NCI-H460 (cell line): Measurements from ENCODE around the gene BANF1. TPM values are rescaled to one million over a fixed set of nuclear protein-coding genes. Genes with fewer than 3 reads are reported as not detected.
A peak's percentile ranks its signal among the peaks of the same experiment; 100 is the strongest.
"Not testable (repeated sequence)": the region's sequence is repeated elsewhere in the genome, so short reads cannot be mapped to it uniquely, and the experiment has no call there.

Experiments used
- DNase-seq: peaks from one replicate; pipeline ENCODE4 v3.0.0-alpha.2; 2016; ENCODE audit warnings: low read depth; ENCODE audit errors: extremely low read depth
- total RNA-seq: library from RNA; depleted of rRNA; stranded (reverse); fragments of >200 nt; shearing (Covaris generic); gene quantifications from 2 replicates; pipeline ENCODE4 v1.2.3, GENCODE V29; 2014

BANF1 gene
- total RNA-seq, 1 experiment from 2014 or later, result 64.3 TPM

- DNase-seq, result no peak
Measured at GRCh38 chr11:66008468-66009101, 6.3 kb downstream of the BANF1 start.

GRCh38 chr11:66010036-66010435 is 7.7 kb downstream of the BANF1 start:
- not testable (repeated sequence) for DNase-seq

- no peak for DNase-seq
Measured at GRCh38 chr11:66011239-66011784, 9.0 kb downstream of the BANF1 start.

GRCh38 chr11:66011785-66012303 is 9.5 kb downstream of the BANF1 start, which contains the start of gene CST6:
Gene CST6, plus strand, starts transcription at chr11:66012008. Its CDS starts 37 bp downstream, at chr11:66012045.
- DNase-seq, result no peak

GRCh38 chr11:66012371-66012945 is 10.2 kb downstream of the BANF1 start:
- no peak for DNase-seq

DNA sequence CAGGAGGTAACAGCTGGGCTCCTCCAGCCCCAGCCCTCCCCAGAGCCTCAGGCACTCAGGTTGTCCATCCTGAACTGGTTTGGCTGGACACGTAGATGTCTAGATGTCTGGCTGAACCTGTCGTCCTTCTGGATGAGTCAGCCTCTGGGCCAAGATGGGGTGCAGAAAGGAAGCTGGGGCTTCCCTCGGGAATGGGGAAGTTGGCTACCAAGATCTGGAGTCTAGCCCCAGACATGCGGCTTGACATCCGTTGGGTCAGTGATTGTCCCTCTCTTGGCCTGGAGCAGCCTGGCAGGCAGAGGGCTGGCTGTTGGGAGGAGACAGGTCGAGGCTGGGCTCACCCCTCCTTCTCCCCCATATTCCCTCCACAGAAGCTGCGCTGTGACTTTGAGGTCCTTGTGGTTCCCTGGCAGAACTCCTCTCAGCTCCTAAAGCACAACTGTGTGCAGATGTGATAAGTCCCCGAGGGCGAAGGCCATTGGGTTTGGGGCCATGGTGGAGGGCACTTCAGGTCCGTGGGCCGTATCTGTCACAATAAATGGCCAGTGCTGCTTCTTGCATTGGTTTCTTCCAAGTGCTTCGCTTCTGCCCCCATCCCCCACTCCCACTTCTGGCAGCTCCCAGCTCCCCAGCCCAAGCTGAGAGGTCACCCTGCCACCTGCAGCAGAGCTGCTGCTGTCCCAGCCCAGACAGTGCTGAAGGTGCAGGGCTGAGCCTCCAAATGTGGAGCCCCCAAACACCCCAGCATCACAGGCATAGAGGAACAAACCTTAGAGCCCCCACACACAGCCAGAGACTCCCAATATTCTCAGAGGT is 10.9 kb downstream of the BANF1 start:
- no peak for DNase-seq

- DNase-seq, result no peak
Measured at GRCh38 chr11:66013762-66014100, 11.4 kb downstream of the BANF1 start.

DNA sequence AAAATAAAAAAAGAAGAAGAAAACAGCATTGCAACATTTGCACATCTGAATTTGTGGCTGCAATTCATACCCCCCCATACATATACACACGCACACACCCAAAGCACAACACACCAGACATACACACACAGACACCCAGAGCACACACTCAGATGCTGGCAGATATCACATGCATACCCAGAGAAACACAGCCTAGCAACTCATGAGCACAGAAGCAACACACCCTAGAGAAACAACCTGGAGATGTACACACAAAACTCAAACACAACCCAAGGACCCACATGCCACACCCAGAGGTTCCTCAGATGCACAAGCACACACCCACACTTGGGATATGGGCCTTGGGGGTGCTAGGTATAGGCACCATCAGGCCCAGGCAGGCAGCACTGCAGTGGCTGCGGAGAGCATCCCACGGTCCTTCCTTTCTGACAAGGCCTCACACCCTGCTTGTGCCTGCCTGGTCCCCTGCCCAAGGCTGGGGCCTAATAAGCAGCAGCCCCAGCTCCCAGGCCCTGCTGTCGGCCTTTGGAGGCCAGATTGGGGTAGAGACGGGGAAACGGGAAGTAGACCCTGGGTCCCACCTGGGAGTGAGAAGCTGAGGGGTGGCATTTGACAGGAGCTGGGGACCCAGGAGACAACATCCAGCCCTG is 12.6 kb downstream of the BANF1 start:
- DNase-seq, result no peak

DNA sequence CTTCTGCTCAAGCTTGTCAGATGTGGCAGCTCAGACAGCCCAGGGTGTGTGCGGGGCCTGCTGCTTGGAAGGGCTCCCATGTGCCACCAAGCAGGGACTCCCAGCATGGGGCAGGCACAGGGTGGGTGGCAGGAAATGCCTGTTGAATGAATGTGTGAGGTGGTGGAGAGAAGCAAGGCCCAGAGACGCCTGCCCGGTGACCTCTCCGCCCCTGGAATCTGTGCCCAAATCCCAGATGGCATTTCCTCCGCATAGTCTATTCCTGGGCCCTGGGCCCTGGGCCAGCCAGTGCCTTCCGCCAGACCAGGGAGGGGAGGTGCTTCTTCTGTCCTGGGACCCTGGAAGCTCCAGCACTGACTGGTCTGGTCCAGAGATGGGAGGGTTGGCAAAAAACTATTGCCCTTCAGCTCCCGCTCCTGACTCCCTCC is 13.2 kb downstream of the BANF1 start:
- no peak for DNase-seq

- DNase-seq, result no peak
Measured at GRCh38 chr11:66015936-66016792, 13.9 kb downstream of the BANF1 start.

- DNase-seq, result no peak
Measured at GRCh38 chr11:66016793-66017177, 14.5 kb downstream of the BANF1 start.

GRCh38 chr11:66017321-66017720 is 15.0 kb downstream of the BANF1 start:
- DNase-seq, result no peak

- DNase-seq, result no peak
Measured at GRCh38 chr11:66020212-66020611, 17.9 kb downstream of the BANF1 start.

- DNase-seq, result peak; percentile 40
Measured at GRCh38 chr11:66020618-66021357, 18.5 kb downstream of the BANF1 start.

DNA sequence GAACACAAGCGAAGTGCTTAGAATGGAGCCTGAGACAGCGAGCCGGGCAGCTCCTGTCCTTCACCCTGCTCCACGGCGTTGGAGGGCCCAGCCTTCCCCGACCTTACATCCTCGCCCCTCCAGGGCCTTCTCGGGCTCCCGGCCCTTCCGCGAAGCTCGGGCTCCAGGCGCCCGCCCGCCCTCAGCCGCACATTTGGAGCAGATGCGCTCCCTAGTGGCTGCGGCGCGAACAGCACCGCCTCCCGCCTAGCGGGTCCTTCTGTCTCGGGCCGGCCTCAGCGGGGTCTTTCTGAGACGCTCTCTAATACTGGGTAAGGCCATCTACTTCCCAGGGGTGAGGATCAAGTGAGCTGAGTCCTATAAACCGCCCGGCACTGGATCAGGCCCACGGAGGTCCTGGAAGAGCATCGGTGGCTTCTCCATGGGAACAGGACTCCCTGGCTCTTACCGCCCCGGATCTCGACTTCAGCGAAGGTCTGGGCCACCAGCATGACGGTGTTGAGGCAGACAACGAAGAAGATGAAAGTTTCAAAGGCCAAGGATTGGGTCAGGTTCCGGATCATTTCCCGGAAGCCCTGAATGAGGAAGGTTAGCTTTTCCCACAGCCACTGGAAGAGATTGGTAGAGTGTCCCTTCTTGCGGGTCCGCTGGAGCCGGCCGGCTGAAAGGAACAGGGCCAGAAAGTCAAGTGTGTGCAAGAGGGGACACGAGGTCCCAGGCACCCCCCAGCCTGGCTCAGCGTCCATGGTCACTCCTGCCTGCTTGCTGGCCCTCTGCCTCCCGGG is 20.3 kb downstream of the BANF1 start:
- peak; percentile 40 for DNase-seq

- not testable (repeated sequence) for DNase-seq
Measured at GRCh38 chr11:66023186-66023440, 20.8 kb downstream of the BANF1 start.

- no peak for DNase-seq
Measured at GRCh38 chr11:66026017-66026529, 23.8 kb downstream of the BANF1 start, which contains the start of gene CATSPER1. Gene CATSPER1, minus strand, starts transcription at chr11:66026479. Its CDS starts 100 bp downstream, at chr11:66026379.
